ENCODE data around the gene COL16A1. TPM values are rescaled to one million over a fixed set of nuclear protein-coding genes. Genes with fewer than 3 reads are reported as not detected.

The COL16A1 gene
- total RNA-seq, 1 donor from 2014 or later, result not detected

DNA sequence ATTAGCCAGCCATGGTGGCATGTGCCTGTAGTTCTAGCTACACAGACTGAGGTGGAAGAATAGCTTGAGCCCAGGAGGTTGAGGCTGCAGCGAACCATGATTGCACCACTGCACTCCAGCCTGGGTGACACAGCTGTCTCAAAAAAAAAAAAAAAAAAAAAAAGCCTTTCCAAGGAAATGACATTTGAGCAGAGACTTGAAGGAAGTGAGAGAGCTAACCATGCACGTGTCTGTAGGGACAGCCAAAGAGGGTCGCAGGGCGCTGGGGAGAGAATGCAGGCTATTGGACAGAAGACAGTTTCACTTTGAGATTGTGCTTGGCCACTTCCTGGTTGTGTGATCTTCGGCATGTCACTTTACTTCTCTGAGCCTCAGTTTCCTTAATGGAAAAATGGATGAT lies 79.5 kb downstream of the COL16A1 start:
- H3K27ac Mint-ChIP-seq, result no peak overlapping the region
- H3K4me3 Mint-ChIP-seq (ENCODE audit: low read depth), result no peak overlapping the region
- H3K4me1 Mint-ChIP-seq (ENCODE audit: low read depth), result peaks cover 5% of the 10 kb centered on the region
- no peaks in the 10 kb centered on the region for H3K27me3 Mint-ChIP-seq (ENCODE audit: low read depth)
- no peaks in the 10 kb centered on the region for H3K9me3 Mint-ChIP-seq
- no peak for DNase-seq (ENCODE audit: low spot score)
- intact Hi-C loops (cut with micrococcal nuclease), result no loop called here
- peaks cover 13% of the 10 kb centered on the region for H3K36me3 Mint-ChIP-seq (ENCODE audit: low read depth)

GRCh38 chr1:31623365-31623764 lies 80.5 kb downstream of the COL16A1 start:
- Mint-ChIP-seq H3K36me3 (ENCODE audit: low read depth) (peaks cover 4% of the 10 kb centered on the region), H3K4me1 (ENCODE audit: low read depth) (peaks cover 5% of the 10 kb centered on the region), H3K27ac (no peak overlapping the region), H3K27me3 (ENCODE audit: low read depth) (peaks cover 7% of the 10 kb centered on the region), H3K9me3 (no peaks in the 10 kb centered on the region), H3K4me3 (ENCODE audit: low read depth) (no peak overlapping the region)
- DNase-seq (ENCODE audit: low spot score), result no peak
- intact Hi-C loops (cut with micrococcal nuclease), result no loop called here

- H3K27me3 Mint-ChIP-seq (ENCODE audit: low read depth), result peaks cover 10% of the 10 kb centered on the region
Observed at GRCh38 chr1:31621847-31622730, 81.7 kb downstream of the COL16A1 start.

DNA sequence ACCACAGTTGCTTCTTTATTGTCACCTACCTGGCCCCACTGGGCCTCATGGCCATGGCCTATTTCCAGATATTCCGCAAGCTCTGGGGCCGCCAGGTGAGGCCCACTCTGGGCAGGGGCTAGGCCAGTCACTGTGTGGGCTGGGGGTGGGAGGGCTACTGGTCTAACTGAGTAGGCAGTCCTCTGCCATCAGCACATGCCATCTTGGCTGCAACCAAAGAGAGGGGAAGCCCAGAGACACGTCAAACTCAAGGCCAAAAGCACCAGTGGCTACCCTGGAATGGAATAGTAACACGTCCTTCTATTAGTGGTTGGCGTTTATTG lies 82.4 kb downstream of the COL16A1 start:
- Mint-ChIP-seq H3K27me3 (ENCODE audit: low read depth) (peaks cover 16% of the 10 kb centered on the region), H3K4me1 (ENCODE audit: low read depth) (peaks cover 5% of the 10 kb centered on the region), H3K36me3 (ENCODE audit: low read depth) (no peaks in the 10 kb centered on the region), H3K27ac (no peak overlapping the region), H3K9me3 (no peaks in the 10 kb centered on the region), H3K4me3 (ENCODE audit: low read depth) (no peak overlapping the region)
- intact Hi-C loops (cut with micrococcal nuclease), result no loop called here
- no peak for DNase-seq (ENCODE audit: low spot score)

More at GRCh38 chr1:31621847-31622730, 81.7 kb downstream of the COL16A1 start:
- Mint-ChIP-seq H3K27ac (no peak overlapping the region), H3K4me3 (ENCODE audit: low read depth) (no peak overlapping the region), H3K9me3 (no peaks in the 10 kb centered on the region), H3K4me1 (ENCODE audit: low read depth) (peaks cover 5% of the 10 kb centered on the region), H3K36me3 (ENCODE audit: low read depth) (no peaks in the 10 kb centered on the region)
- DNase-seq (ENCODE audit: low spot score), result no peak
- intact Hi-C loops (cut with micrococcal nuclease), result no loop called here

- no peak for DNase-seq (ENCODE audit: low spot score)
Observed at GRCh38 chr1:31620631-31621497, 83.0 kb downstream of the COL16A1 start.

DNA sequence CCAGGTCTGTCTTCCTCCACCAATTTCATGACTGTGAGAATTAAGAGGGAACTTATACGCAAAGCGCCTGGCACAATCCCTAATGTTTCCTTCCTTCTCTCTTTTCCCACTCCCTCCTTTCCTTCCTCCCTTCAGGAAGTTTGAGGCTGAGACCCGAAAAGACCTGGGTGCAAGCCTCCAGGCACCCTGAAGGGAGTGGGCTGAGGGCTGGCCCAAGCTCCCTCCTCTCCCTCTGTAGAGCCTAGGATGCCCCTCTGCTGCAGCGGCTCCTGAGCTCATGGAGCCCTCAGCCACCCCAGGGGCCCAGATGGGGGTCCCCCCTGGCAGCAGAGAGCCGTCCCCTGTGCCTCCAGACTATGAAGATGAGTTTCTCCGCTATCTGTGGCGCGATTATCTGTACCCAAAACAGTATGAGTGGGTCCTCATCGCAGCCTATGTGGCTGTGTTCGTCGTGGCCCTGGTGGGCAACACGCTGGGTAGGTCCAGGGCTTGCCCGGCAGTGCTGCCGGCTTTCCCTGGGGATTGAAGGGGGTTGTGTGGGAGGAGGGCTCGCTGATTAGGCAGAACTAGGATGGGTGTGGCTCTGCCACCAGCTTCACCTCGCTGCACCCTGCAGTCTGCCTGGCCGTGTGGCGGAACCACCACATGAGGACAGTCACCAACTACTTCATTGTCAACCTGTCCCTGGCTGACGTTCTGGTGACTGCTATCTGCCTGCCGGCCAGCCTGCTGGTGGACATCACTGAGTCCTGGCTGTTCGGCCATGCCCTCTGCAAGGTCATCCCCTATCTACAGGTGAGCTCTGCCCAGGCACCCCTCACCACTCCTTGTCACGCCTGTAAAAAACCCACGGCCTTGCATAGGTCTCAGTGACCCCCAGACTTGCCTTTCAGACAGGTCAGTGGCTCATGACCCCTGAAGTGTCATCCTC lies 84.6 kb downstream of the COL16A1 start:
- H3K9me3 Mint-ChIP-seq, result no peaks in the 10 kb centered on the region
- no peaks in the 10 kb centered on the region for H3K36me3 Mint-ChIP-seq (ENCODE audit: low read depth)
- H3K4me1 Mint-ChIP-seq (ENCODE audit: low read depth), result no peaks in the 10 kb centered on the region
- intact Hi-C loops (cut with micrococcal nuclease), result loop anchor here (1.0 kb wide), 1 partner anchor 55 kb away; no protein-coding TSS in a partner anchor
- no peak overlapping the region for H3K4me3 Mint-ChIP-seq (ENCODE audit: low read depth)
- peaks cover 25% of the 10 kb centered on the region for H3K27me3 Mint-ChIP-seq (ENCODE audit: low read depth)
- H3K27ac Mint-ChIP-seq, result no peak overlapping the region
- no peak for DNase-seq (ENCODE audit: low spot score)

More at GRCh38 chr1:31620631-31621497, 83.0 kb downstream of the COL16A1 start:
- intact Hi-C loops (cut with micrococcal nuclease), result no loop called here
- no peak overlapping the region for H3K27ac Mint-ChIP-seq
- H3K4me1 Mint-ChIP-seq (ENCODE audit: low read depth), result peaks cover 5% of the 10 kb centered on the region
- no peak overlapping the region for H3K4me3 Mint-ChIP-seq (ENCODE audit: low read depth)
- peaks cover 21% of the 10 kb centered on the region for H3K27me3 Mint-ChIP-seq (ENCODE audit: low read depth)
- H3K36me3 Mint-ChIP-seq (ENCODE audit: low read depth), result no peaks in the 10 kb centered on the region
- no peaks in the 10 kb centered on the region for H3K9me3 Mint-ChIP-seq

DNA sequence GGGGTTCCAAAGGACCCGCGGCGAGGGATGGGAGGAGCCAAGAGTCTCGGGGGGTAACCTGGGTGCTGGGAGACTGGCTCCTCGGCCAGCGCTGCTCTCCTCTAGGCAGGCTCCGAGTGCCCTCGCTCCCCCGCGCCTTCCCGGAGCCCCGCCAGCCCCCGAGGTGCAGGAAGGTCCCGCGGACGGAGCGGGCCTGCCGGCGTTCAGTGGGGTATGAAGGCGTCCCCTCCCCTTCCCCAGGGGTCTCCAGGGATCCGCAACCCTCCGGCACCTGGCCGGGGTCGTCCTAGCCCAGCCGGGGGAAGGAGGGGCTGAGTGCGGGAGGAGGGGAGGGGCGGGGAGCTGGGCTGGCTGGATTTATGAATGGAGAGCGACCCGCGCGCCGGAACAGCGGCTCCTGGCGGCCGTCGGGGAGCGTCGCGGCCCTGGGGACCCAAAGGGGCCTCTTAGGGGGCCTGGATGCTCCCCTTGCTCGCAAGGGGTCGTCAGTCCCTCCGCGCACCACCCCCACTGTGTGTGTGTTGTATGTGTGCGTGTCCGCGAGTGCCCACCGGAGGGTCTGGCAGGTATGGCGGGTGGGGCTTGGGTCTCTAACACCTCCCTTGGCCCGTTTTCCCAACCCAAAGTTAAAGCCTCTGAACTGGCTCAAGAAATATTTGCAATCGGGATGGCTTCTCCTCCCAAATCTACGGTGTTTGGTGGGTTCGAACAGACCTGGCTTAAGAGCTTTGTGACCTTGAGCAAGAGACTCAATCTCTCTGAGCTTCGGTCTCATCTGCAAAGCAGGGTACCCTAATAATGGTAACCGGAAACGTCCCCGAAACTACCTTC lies 85.7 kb downstream of the COL16A1 start:
- Mint-ChIP-seq H3K4me3 (ENCODE audit: low read depth) (no peak overlapping the region), H3K27me3 (ENCODE audit: low read depth) (peaks cover 25% of the 10 kb centered on the region), H3K9me3 (no peaks in the 10 kb centered on the region), H3K36me3 (ENCODE audit: low read depth) (no peaks in the 10 kb centered on the region), H3K4me1 (ENCODE audit: low read depth) (no peaks in the 10 kb centered on the region), H3K27ac (no peak overlapping the region)
- peak; percentile 23 for DNase-seq (ENCODE audit: low spot score)
- intact Hi-C loops (cut with micrococcal nuclease), result loop anchor here (1.0 kb wide), 1 partner anchor 54 kb away; no protein-coding TSS in a partner anchor

- Mint-ChIP-seq H3K4me3 (ENCODE audit: low read depth) (no peak within 1 kb of the TSS), H3K27me3 (ENCODE audit: low read depth) (peaks cover 28% of the 10 kb centered on the region), H3K9me3 (no peaks in the 10 kb centered on the region), H3K4me1 (ENCODE audit: low read depth) (no peaks in the 10 kb centered on the region), H3K27ac (no peak within 1 kb of the TSS), H3K36me3 (ENCODE audit: low read depth) (no peaks in the 10 kb centered on the region)
- intact Hi-C loops (cut with micrococcal nuclease), result no loop called here
- DNase-seq (ENCODE audit: low spot score), result no peak
Observed at GRCh38 chr1:31617218-31617915, 86.5 kb downstream of the COL16A1 start, which contains the start of gene HCRTR1. Gene HCRTR1 (plus strand): TSS chr1:31617689. CDS start chr1:31619193, 1,504 bp downstream.

- H3K27me3 Mint-ChIP-seq (ENCODE audit: low read depth), result peaks cover 30% of the 10 kb centered on the region
- no peak overlapping the region for H3K27ac Mint-ChIP-seq
- intact Hi-C loops (cut with micrococcal nuclease), result no loop called here
- H3K9me3 Mint-ChIP-seq, result no peaks in the 10 kb centered on the region
- H3K4me3 Mint-ChIP-seq (ENCODE audit: low read depth), result no peak overlapping the region
- H3K4me1 Mint-ChIP-seq (ENCODE audit: low read depth), result peaks cover 4% of the 10 kb centered on the region
- DNase-seq (ENCODE audit: low spot score), result no peak
- H3K36me3 Mint-ChIP-seq (ENCODE audit: low read depth), result no peaks in the 10 kb centered on the region
Observed at GRCh38 chr1:31615939-31616338, 87.9 kb downstream of the COL16A1 start.

GRCh38 chr1:31615414-31615813 lies 88.4 kb downstream of the COL16A1 start:
- Mint-ChIP-seq H3K4me3 (ENCODE audit: low read depth) (no peak overlapping the region), H3K27ac (no peak overlapping the region), H3K36me3 (ENCODE audit: low read depth) (no peaks in the 10 kb centered on the region), H3K4me1 (ENCODE audit: low read depth) (peaks cover 4% of the 10 kb centered on the region), H3K9me3 (no peaks in the 10 kb centered on the region), H3K27me3 (ENCODE audit: low read depth) (peaks cover 32% of the 10 kb centered on the region)
- intact Hi-C loops (cut with micrococcal nuclease), result no loop called here
- DNase-seq (ENCODE audit: low spot score), result no peak

GRCh38 chr1:31614414-31615005 lies 89.3 kb downstream of the COL16A1 start:
- H3K9me3 Mint-ChIP-seq, result no peaks in the 10 kb centered on the region
- H3K27me3 Mint-ChIP-seq (ENCODE audit: low read depth), result peaks cover 36% of the 10 kb centered on the region
- no peak overlapping the region for H3K27ac Mint-ChIP-seq
- intact Hi-C loops (cut with micrococcal nuclease), result no loop called here
- H3K4me1 Mint-ChIP-seq (ENCODE audit: low read depth), result peaks cover 4% of the 10 kb centered on the region
- no peaks in the 10 kb centered on the region for H3K36me3 Mint-ChIP-seq (ENCODE audit: low read depth)
- no peak for DNase-seq (ENCODE audit: low spot score)
- H3K4me3 Mint-ChIP-seq (ENCODE audit: low read depth), result no peak overlapping the region
